Measurements from ENCODE around the gene P3H4. TPM values are rescaled to one million over a fixed set of nuclear protein-coding genes. Genes with fewer than 3 reads are reported as not detected.
"Not testable (repeated sequence)": the region's sequence is repeated elsewhere in the genome, so short reads cannot be mapped to it uniquely, and the experiment has no call there.

Gene P3H4
- total RNA-seq, 2 experiments from 2014 or later = 1.3 to 2.3 TPM

GRCh38 chr17:41779954-41780353 is 31.8 kb downstream of the P3H4 start:
- CTCF ChIA-PET = interaction anchor here (0.8 kb wide), 1 partner anchor 9 kb away, joined by 3 read pairs; no protein-coding TSS in a partner anchor
- peaks cover 14 to 18% of the 10 kb centered on the region in 2 experiments for H3K27me3 ChIP-seq (ENCODE audit: control insufficient read depth in 1 of 2, insufficient read depth in 2 of 2, low read length in 2 of 2)
- peaks cover 3% of the 10 kb centered on the region for H3K4me1 ChIP-seq (ENCODE audit: insufficient read depth, low read length)

DNA sequence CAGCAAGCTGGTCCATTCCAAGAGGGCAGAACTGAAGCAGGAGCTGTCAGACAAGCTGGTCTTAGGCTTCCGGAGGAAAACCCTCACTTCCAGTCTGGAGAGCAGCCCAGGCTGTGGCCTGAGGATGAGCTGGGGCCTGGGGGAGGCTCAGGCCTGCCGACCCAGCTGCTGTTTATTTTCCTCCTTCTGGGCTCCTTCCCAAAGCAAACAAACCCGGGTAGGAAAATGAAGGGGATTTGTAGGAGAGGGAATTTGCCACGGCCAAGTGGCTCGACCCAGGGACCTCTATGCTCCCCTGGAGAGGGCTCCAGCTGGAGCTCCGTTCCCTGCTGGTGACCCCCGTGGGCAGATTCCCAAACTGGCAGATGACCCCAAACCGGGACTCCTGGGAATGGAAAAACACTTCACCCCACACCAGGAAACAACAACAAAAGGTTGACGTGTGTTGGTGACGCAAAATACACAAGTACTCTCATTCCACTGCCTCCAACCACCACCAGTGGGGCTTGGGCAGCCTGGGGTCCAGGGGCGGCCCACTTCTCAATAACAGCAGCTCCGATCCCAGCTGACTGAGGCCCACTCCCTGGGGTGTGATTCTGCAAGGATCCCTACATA is 34.1 kb downstream of the P3H4 start:
- Mint-ChIP-seq H3K4me3 (no peak overlapping the region), H3K36me3 (ENCODE audit: low read depth) (no peaks in the 10 kb centered on the region), H3K27me3 (peaks cover 14% of the 10 kb centered on the region), H3K4me1 (ENCODE audit: low read depth) (no peaks in the 10 kb centered on the region), H3K9me3 (no peaks in the 10 kb centered on the region), H3K27ac (no peak overlapping the region)
- intact Hi-C loops (cut with DNase I, micrococcal nuclease) = no loop called here
- no peaks in the 10 kb centered on the region for H3K36me3 ChIP-seq (ENCODE audit: insufficient read depth, low read length)
- H3K27ac ChIP-seq (ENCODE audit: low read depth in 1 of 2, low read length in 2 of 2) = no peak overlapping the region
- H3K4me1 ChIP-seq (ENCODE audit: insufficient read depth, low read length) = no peaks in the 10 kb centered on the region
- CTCF ChIA-PET = no interaction called here
- TF ChIP-seq, protein P1, sequence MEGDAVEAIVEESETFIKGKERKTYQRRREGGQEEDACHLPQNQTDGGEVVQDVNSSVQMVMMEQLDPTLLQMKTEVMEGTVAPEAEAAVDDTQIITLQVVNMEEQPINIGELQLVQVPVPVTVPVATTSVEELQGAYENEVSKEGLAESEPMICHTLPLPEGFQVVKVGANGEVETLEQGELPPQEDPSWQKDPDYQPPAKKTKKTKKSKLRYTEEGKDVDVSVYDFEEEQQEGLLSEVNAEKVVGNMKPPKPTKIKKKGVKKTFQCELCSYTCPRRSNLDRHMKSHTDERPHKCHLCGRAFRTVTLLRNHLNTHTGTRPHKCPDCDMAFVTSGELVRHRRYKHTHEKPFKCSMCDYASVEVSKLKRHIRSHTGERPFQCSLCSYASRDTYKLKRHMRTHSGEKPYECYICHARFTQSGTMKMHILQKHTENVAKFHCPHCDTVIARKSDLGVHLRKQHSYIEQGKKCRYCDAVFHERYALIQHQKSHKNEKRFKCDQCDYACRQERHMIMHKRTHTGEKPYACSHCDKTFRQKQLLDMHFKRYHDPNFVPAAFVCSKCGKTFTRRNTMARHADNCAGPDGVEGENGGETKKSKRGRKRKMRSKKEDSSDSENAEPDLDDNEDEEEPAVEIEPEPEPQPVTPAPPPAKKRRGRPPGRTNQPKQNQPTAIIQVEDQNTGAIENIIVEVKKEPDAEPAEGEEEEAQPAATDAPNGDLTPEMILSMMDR (IDR thresholded peaks at IDR 0.05) = no peak
- ATAC-seq (ENCODE audit: poor library complexity) (no peak), DNase-seq (no peak)
- POLR2A ChIA-PET = no interaction called here
- H3K4me3 ChIP-seq (ENCODE audit: low read length) = no peak overlapping the region
- H3K27me3 ChIP-seq (ENCODE audit: control insufficient read depth in 1 of 2, insufficient read depth in 2 of 2, low read length in 2 of 2) = peaks cover 4 to 6% of the 10 kb centered on the region in 2 experiments
- H3K9me3 ChIP-seq (ENCODE audit: control insufficient read depth in 1 of 2, insufficient read depth in 1 of 2, low read length in 2 of 2) = no peaks in the 10 kb centered on the region

More at GRCh38 chr17:41779954-41780353, 31.8 kb downstream of the P3H4 start:
- H3K9me3 Mint-ChIP-seq = no peaks in the 10 kb centered on the region
- TF ChIP-seq, protein P1 (IDR thresholded peaks at IDR 0.05) = no peak
- H3K27ac Mint-ChIP-seq = no peak overlapping the region
- DNase-seq = no peak
- Histone ChIP-seq H3K27ac (ENCODE audit: low read depth in 1 of 2, low read length in 2 of 2) (no peak overlapping the region), H3K4me3 (ENCODE audit: low read length) (no peak overlapping the region), H3K36me3 (ENCODE audit: insufficient read depth, low read length) (no peaks in the 10 kb centered on the region), H3K9me3 (ENCODE audit: control insufficient read depth in 1 of 2, insufficient read depth in 1 of 2, low read length in 2 of 2) (no peaks in the 10 kb centered on the region)
- POLR2A ChIA-PET = no interaction called here
- peaks cover under 1% of the 10 kb centered on the region for H3K4me1 Mint-ChIP-seq (ENCODE audit: low read depth)
- ATAC-seq (ENCODE audit: poor library complexity) = no peak
- H3K4me3 Mint-ChIP-seq = no peak overlapping the region
- intact Hi-C loops (cut with DNase I, micrococcal nuclease) = no loop called here
- peaks cover 27% of the 10 kb centered on the region for H3K27me3 Mint-ChIP-seq
- H3K36me3 Mint-ChIP-seq (ENCODE audit: low read depth) = no peaks in the 10 kb centered on the region

- ATAC-seq (ENCODE audit: poor library complexity) = no peak
- peaks cover 8% of the 10 kb centered on the region for H3K27me3 Mint-ChIP-seq
- no peaks in the 10 kb centered on the region for H3K9me3 Mint-ChIP-seq
- Histone ChIP-seq H3K27ac (ENCODE audit: low read depth in 1 of 2, low read length in 2 of 2) (no peak overlapping the region), H3K36me3 (ENCODE audit: insufficient read depth, low read length) (no peaks in the 10 kb centered on the region), H3K9me3 (ENCODE audit: control insufficient read depth in 1 of 2, insufficient read depth in 1 of 2, low read length in 2 of 2) (no peaks in the 10 kb centered on the region), H3K4me3 (ENCODE audit: low read length) (no peak overlapping the region), H3K4me1 (ENCODE audit: insufficient read depth, low read length) (no peaks in the 10 kb centered on the region), H3K27me3 (ENCODE audit: control insufficient read depth in 1 of 2, insufficient read depth in 2 of 2, low read length in 2 of 2) (peaks cover 0 to 2% of the 10 kb centered on the region in 2 experiments)
- H3K4me3 Mint-ChIP-seq = no peak overlapping the region
- intact Hi-C loops (cut with DNase I, micrococcal nuclease) = no loop called here
- TF ChIP-seq, protein P1 (IDR thresholded peaks at IDR 0.05) = no peak
- DNase-seq = no peak
- CTCF ChIA-PET = no interaction called here
- POLR2A ChIA-PET = no interaction called here
- H3K4me1 Mint-ChIP-seq (ENCODE audit: low read depth) = no peaks in the 10 kb centered on the region
- no peaks in the 10 kb centered on the region for H3K36me3 Mint-ChIP-seq (ENCODE audit: low read depth)
- no peak overlapping the region for H3K27ac Mint-ChIP-seq
Observed at GRCh38 chr17:41777157-41777573, 34.6 kb downstream of the P3H4 start.

DNA sequence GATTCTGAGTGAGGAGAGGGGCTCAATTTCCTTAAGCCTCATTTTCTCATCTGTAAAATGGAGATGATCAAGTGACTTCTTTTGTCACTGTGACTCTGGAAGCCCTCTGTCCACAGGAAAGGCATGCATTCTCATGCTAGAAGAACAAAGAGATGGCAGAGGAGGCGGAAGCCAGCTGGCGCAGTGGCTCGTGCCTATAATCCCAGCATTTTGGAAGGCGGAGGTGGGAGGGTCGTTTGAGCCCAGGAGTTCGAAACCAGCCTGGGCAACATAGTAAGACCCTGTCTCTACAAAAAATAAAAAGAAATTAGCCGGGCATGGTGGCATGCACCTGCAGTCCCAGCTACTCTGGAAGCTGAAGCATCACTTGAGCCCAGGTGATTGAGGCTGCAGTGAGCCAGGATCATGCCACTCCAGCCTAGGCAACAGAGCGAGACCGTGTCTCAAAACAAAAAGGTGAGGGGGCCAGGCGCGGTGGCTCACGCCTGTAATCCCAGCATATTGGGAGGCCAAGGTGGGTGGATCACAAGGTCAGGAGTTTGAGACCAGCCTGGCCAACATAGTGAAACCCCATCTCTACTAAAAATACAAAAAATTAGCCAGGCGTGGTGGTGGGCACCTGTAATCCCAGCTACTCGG is 35.4 kb downstream of the P3H4 start:
- not testable (repeated sequence) for ATAC-seq (ENCODE audit: poor library complexity)

More for the DNA sequence above, 35.4 kb downstream of the P3H4 start:
- POLR2A ChIA-PET; H3K4me3 ChIP-seq (ENCODE audit: low read length); H3K36me3 Mint-ChIP-seq (ENCODE audit: low read depth); CTCF ChIA-PET; H3K4me1 Mint-ChIP-seq (ENCODE audit: low read depth); H3K27ac ChIP-seq (ENCODE audit: low read depth in 1 of 2, low read length in 2 of 2); H3K9me3 ChIP-seq (ENCODE audit: control insufficient read depth in 1 of 2, insufficient read depth in 1 of 2, low read length in 2 of 2); H3K9me3 Mint-ChIP-seq; DNase-seq; intact Hi-C loops (cut with DNase I, micrococcal nuclease); H3K27me3 ChIP-seq (ENCODE audit: control insufficient read depth in 1 of 2, insufficient read depth in 2 of 2, low read length in 2 of 2); H3K27me3 Mint-ChIP-seq; H3K27ac Mint-ChIP-seq; H3K4me3 Mint-ChIP-seq; H3K36me3 ChIP-seq (ENCODE audit: insufficient read depth, low read length); H3K4me1 ChIP-seq (ENCODE audit: insufficient read depth, low read length): not testable (repeated sequence)
